GM12891 (cell line): Measurements from ENCODE around the gene EYA4.

Source experiments
- PAX5 ChIP-seq: IDR thresholded peaks from 2 replicates; pipeline ENCODE4 v1.6.1; 2011; ENCODE audit warnings: low read length, moderate library complexity, mild to moderate bottlenecking; ENCODE audit not compliant: insufficient read depth, severe bottlenecking
- POLR2A ChIP-seq: IDR thresholded peaks from 2 replicates; pipeline ENCODE4 v1.6.1; 2011; ENCODE audit warnings: low read depth, low read length, control low read depth
- POLR2AphosphoS5 ChIP-seq: IDR thresholded peaks from 2 replicates; pipeline ENCODE4 v1.6.1; 2011; ENCODE audit warnings: low read depth, low read length, control low read depth
- POU2F2 ChIP-seq: IDR thresholded peaks from 2 replicates; pipeline ENCODE4 v1.6.1; 2011; ENCODE audit warnings: low read depth, mild to moderate bottlenecking, control low read depth, low read length, moderate library complexity
- SPI1 ChIP-seq: IDR thresholded peaks from 2 replicates; pipeline ENCODE4 v1.6.1; 2011; ENCODE audit warnings: low read depth, low read length, control low read depth
- TAF1 ChIP-seq: IDR thresholded peaks from 2 replicates; pipeline ENCODE4 v1.6.1; 2011; ENCODE audit warnings: low read depth, low read length, control low read depth

DNA sequence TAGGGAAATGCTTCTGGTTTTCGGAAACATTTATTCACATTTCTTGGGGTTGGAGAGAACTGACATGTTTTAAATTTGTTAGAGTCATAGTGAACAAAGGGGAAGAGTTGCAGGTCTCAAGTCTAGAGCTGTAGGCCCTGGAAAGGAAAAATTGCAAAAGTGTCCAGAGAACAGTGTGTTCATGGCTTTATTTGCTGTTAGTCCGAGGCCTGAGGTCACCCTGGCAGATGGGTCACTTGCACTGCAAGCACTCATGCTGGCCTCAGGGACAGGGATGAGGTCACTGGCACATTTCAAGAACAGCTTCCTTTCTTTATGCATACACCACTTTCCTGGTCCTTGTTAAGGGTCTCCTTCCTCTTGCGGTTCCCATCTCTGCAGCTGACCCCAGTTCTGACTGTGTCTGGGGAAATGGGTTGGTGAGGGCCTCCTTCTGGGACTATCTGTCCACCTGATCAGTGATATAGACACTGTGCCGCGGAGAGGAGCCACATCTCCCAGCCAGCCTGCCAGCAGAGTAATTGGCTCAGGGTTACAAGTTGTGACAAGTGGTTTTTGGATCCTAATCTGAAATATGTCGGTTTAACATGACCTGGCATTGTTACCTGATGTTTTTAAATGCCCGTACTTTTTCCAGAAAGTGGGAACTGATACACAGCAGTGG, 194.0 kb downstream of the EYA4 start:
- TF ChIP-seq PAX5 (no peak), POLR2A (no peak), SPI1 (no peak), TAF1 (no peak), POLR2AphosphoS5 (no peak), POU2F2 (no peak)
